ENCODE measurements around the gene RNF121.

DNA sequence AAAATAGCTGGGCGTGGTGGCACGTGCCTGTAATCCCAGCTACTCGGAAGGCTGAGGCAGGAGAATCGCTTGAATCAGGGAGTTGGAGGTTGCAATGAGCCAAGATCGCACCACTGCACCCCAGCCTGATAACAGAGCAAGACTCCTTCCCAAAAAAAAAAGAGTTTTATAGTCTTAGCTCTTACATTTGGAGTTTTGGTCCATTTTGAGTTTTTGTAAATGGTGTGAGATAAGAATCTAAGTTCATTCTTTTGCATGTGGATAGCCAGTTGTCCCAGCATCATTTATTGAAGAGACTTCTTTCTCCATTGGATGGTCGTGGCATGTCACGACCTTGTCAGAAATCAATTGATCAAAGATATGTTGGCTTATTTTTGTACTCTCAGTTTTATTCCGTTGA is 34.6 kb downstream of the RNF121 start:
- TF ChIP-seq JUND (IDR thresholded peaks at IDR 0.05) (no peak), HNF4A (conservative IDR thresholded peaks at IDR 0.05) (no peak), SP1 (IDR thresholded peaks at IDR 0.05) (no peak), YY1 (IDR thresholded peaks at IDR 0.05) (no peak), FOXA1 (IDR thresholded peaks at IDR 0.05) (no peak), TAF1 (conservative IDR thresholded peaks at IDR 0.05) (no peak), HNF4G (IDR thresholded peaks at IDR 0.05) (no peak), GABPA (IDR thresholded peaks at IDR 0.05 in 1 of 2, conservative IDR thresholded peaks at IDR 0.05 in 1 of 2) (no peak), NR2F2 (IDR thresholded peaks at IDR 0.05) (no peak)
- TF ChIP-seq, protein P1, sequence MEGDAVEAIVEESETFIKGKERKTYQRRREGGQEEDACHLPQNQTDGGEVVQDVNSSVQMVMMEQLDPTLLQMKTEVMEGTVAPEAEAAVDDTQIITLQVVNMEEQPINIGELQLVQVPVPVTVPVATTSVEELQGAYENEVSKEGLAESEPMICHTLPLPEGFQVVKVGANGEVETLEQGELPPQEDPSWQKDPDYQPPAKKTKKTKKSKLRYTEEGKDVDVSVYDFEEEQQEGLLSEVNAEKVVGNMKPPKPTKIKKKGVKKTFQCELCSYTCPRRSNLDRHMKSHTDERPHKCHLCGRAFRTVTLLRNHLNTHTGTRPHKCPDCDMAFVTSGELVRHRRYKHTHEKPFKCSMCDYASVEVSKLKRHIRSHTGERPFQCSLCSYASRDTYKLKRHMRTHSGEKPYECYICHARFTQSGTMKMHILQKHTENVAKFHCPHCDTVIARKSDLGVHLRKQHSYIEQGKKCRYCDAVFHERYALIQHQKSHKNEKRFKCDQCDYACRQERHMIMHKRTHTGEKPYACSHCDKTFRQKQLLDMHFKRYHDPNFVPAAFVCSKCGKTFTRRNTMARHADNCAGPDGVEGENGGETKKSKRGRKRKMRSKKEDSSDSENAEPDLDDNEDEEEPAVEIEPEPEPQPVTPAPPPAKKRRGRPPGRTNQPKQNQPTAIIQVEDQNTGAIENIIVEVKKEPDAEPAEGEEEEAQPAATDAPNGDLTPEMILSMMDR (IDR thresholded peaks at IDR 0.05; ENCODE audit: low read depth, low read length, missing input control), result no peak
- TF ChIP-seq, protein P2, sequence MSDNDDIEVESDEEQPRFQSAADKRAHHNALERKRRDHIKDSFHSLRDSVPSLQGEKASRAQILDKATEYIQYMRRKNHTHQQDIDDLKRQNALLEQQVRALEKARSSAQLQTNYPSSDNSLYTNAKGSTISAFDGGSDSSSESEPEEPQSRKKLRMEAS (IDR thresholded peaks at IDR 0.05), result no peak
- TF ChIP-seq, protein P3, sequence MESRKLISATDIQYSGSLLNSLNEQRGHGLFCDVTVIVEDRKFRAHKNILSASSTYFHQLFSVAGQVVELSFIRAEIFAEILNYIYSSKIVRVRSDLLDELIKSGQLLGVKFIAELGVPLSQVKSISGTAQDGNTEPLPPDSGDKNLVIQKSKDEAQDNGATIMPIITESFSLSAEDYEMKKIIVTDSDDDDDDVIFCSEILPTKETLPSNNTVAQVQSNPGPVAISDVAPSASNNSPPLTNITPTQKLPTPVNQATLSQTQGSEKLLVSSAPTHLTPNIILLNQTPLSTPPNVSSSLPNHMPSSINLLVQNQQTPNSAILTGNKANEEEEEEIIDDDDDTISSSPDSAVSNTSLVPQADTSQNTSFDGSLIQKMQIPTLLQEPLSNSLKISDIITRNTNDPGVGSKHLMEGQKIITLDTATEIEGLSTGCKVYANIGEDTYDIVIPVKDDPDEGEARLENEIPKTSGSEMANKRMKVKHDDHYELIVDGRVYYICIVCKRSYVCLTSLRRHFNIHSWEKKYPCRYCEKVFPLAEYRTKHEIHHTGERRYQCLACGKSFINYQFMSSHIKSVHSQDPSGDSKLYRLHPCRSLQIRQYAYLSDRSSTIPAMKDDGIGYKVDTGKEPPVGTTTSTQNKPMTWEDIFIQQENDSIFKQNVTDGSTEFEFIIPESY (IDR thresholded peaks at IDR 0.05), result no peak
- TF ChIP-seq, protein P4, sequence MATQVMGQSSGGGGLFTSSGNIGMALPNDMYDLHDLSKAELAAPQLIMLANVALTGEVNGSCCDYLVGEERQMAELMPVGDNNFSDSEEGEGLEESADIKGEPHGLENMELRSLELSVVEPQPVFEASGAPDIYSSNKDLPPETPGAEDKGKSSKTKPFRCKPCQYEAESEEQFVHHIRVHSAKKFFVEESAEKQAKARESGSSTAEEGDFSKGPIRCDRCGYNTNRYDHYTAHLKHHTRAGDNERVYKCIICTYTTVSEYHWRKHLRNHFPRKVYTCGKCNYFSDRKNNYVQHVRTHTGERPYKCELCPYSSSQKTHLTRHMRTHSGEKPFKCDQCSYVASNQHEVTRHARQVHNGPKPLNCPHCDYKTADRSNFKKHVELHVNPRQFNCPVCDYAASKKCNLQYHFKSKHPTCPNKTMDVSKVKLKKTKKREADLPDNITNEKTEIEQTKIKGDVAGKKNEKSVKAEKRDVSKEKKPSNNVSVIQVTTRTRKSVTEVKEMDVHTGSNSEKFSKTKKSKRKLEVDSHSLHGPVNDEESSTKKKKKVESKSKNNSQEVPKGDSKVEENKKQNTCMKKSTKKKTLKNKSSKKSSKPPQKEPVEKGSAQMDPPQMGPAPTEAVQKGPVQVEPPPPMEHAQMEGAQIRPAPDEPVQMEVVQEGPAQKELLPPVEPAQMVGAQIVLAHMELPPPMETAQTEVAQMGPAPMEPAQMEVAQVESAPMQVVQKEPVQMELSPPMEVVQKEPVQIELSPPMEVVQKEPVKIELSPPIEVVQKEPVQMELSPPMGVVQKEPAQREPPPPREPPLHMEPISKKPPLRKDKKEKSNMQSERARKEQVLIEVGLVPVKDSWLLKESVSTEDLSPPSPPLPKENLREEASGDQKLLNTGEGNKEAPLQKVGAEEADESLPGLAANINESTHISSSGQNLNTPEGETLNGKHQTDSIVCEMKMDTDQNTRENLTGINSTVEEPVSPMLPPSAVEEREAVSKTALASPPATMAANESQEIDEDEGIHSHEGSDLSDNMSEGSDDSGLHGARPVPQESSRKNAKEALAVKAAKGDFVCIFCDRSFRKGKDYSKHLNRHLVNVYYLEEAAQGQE (IDR thresholded peaks at IDR 0.05), result no peak
